ENCODE measurements around the gene TBATA. TPM values are rescaled to one million over a fixed set of nuclear protein-coding genes. Genes with fewer than 3 reads are reported as not detected.

Gene TBATA
- total and polyA plus RNA-seq, 2 of the 8 experiments (the other 6 are each of a cell fraction or from before 2014, with no cell fraction given), result not detected

DNA sequence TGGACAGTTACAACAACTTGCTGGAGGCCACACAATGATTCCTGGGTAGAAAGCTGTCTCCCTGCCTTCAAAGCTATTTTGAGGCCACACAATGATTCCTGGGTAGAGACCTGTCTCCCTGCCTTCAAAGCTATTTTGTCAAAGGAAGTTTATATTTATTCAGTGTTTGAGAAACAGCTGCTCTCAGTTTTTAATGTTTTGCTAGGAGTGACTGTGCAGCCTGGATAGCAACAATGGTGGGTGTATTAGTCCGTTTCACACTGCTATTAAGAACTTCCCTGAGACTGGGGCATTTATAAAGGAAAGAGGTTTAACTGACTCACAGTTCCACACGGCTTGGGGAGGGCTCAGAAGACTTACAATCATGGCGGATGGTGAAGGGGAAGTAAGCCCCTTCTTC, 26.7 kb upstream of the TBATA start:
- ChIA-PET POLR2A (ENCODE audit: partially characterized antibody) (no interaction called here), CTCF (ENCODE audit: partially characterized antibody) (interaction anchor here (0.6 to 2.9 kb wide), 6 partner anchors 9 to 299 kb away, joined by 3 to 14 read pairs (median 3); no protein-coding TSS in a partner anchor)
- Histone ChIP-seq H2BK12ac (ENCODE audit: low read depth, low read length) (no peak overlapping the region), H2AFZ (ENCODE audit: low read length) (no peak overlapping the region), H3K14ac (ENCODE audit: insufficient read length) (no peak overlapping the region), H3K9ac (replicated peaks in 1 of 4; ENCODE audit: extremely low read depth in 1 of 4, low read depth in 3 of 4, low read length in 3 of 4) (no peak overlapping the region), H4K5ac (ENCODE audit: insufficient read length, low read depth, low read length) (no peak overlapping the region), H3K4me1 (replicated peaks in 1 of 4; ENCODE audit: control insufficient read depth in 3 of 4, insufficient read depth in 4 of 4, low read length in 3 of 4) (peaks cover 0 to 3% (median under 1%) of the 10 kb centered on the region in 4 experiments; a peak in 3 of 7 replicates), H2BK5ac (ENCODE audit: low read depth, low read length) (no peak overlapping the region), H4K8ac (ENCODE audit: extremely low read depth, insufficient read depth, low read length) (no peak overlapping the region), H3K4me2 (ENCODE audit: insufficient read depth in 1 of 2, low read depth in 2 of 2, low read length in 2 of 2) (no peak overlapping the region), H4K91ac (replicated peaks; ENCODE audit: insufficient read length, low read length) (no peak overlapping the region), H2AK5ac (ENCODE audit: low read depth, low read length) (no peak overlapping the region), H3K27ac (ENCODE audit: low read depth, low read length) (no peak overlapping the region), H3K79me2 (ENCODE audit: control insufficient read depth in 1 of 2, insufficient read depth in 2 of 2, low read length in 2 of 2) (no peaks in the 10 kb centered on the region), H3K9me3 (ENCODE audit: insufficient read depth in 2 of 2, low read depth in 1 of 2, low read length in 1 of 2) (no peaks in the 10 kb centered on the region), H3K23ac (ENCODE audit: insufficient read length) (no peak overlapping the region), H4K20me1 (replicated peaks in 1 of 2; ENCODE audit: control insufficient read depth in 1 of 2, insufficient read depth in 2 of 2, low read length in 2 of 2) (no peaks in the 10 kb centered on the region), H3K18ac (ENCODE audit: extremely low read depth, low read length) (no peak overlapping the region), H3K79me1 (ENCODE audit: low read depth, low read length) (no peaks in the 10 kb centered on the region), H3K4me3 (ENCODE audit: extremely low read depth in 1 of 4, insufficient read depth in 2 of 4, low read depth in 3 of 4, low read length in 4 of 4) (no peak overlapping the region), H3K23me2 (ENCODE audit: low read depth, low read length) (peaks cover 3% of the 10 kb centered on the region; the same call in 1 of the 2 replicates), H3K4ac (replicated peaks; ENCODE audit: insufficient read length, low read depth, low read length) (no peak overlapping the region), H3K56ac (replicated peaks; ENCODE audit: insufficient read length, low read depth, low read length) (no peak overlapping the region), H2BK20ac (ENCODE audit: low read length) (no peak overlapping the region), H2BK15ac (ENCODE audit: low read length) (no peak overlapping the region), H3K27me3 (replicated peaks in 1 of 4; ENCODE audit: control insufficient read depth in 3 of 4, extremely low read depth in 1 of 4, insufficient read depth in 3 of 4, low read length in 3 of 4) (no peaks in the 10 kb centered on the region; a peak in 1 of 7 replicates), H2BK120ac (replicated peaks; ENCODE audit: low read depth, low read length) (no peak overlapping the region), H3K36me3 (ENCODE audit: control insufficient read depth in 2 of 4, insufficient read depth in 4 of 4, low read length in 3 of 4) (no peaks in the 10 kb centered on the region)
- TF ChIP-seq GABPA (IDR thresholded peaks at IDR 0.05; ENCODE audit: borderline replicate concordance, insufficient read depth, low read length), result no peak
- no peak for TF ChIP-seq YY1 (IDR thresholded peaks at IDR 0.05; ENCODE audit: low read depth, low read length)
- no peak for TF ChIP-seq HDAC6 (IDR thresholded peaks at IDR 0.05; ENCODE audit: low read depth, low read length)
- TF ChIP-seq, protein P1, sequence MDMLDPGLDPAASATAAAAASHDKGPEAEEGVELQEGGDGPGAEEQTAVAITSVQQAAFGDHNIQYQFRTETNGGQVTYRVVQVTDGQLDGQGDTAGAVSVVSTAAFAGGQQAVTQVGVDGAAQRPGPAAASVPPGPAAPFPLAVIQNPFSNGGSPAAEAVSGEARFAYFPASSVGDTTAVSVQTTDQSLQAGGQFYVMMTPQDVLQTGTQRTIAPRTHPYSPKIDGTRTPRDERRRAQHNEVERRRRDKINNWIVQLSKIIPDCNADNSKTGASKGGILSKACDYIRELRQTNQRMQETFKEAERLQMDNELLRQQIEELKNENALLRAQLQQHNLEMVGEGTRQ (IDR thresholded peaks at IDR 0.05; ENCODE audit: low read length), result no peak
- TF ChIP-seq TBP (IDR thresholded peaks at IDR 0.05; ENCODE audit: low read depth, low read length), result no peak
- TF ChIP-seq, protein P2, sequence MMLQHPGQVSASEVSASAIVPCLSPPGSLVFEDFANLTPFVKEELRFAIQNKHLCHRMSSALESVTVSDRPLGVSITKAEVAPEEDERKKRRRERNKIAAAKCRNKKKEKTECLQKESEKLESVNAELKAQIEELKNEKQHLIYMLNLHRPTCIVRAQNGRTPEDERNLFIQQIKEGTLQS (IDR thresholded peaks at IDR 0.05; ENCODE audit: insufficient read depth, low read depth, low read length), result no peak
- TF ChIP-seq POLR2AphosphoS5 (IDR thresholded peaks at IDR 0.05; ENCODE audit: low read depth, low read length), result no peak
- WGBS, 2 experiments (ENCODE audit: extremely low coverage in 1 of 2, insufficient coverage in 1 of 2, insufficient read length in 1 of 2, insufficient replicate concordance in 2 of 2, low coverage in 1 of 2, low lambda C conversion rate in 2 of 2, missing lambda C conversion rate in 1 of 2), result 85% methylated on average over 3 of the region's 3 CpGs; no CpG with 5 or more reads in 1 of the 2 experiments
- DNase-seq (ENCODE audit: low read depth in 1 of 2, low spot score in 2 of 2) (no peak), FAIRE-seq (no peak)

Data from H1 (cell line).